K562 (cell line): ENCODE data around the gene AJUBA. TPM values are rescaled to one million over a fixed set of nuclear protein-coding genes. Genes with fewer than 3 reads are reported as not detected.
A peak's percentile ranks its signal among the peaks of the same experiment; 100 is the strongest.

Experiments used
- ARNT ChIP-seq, 2 experiments: fragments of 450-650 bp; IDR thresholded peaks; 2 replicates each; pipeline ENCODE4 v1.6.1; 2016; ENCODE audit warnings: mild to moderate bottlenecking in 1 of 2
- EP300 ChIP-seq: IDR thresholded peaks from 2 replicates; pipeline ENCODE4 v1.6.1; 2012; ENCODE audit warnings: low read length, improper control_type of control experiment
- HDAC1 ChIP-seq, 2 experiments: fragments of 450-650 bp; IDR thresholded peaks; 2 replicates each; pipeline ENCODE4 v1.6.1; 2016 to 2017; ENCODE audit warnings: inconsistent platforms in 1 of 2, mild to moderate bottlenecking in 1 of 2, moderate library complexity in 1 of 2
- HMG20B ChIP-seq: fragments of 250-450 bp; sonication (Bioruptor Pico); IDR thresholded peaks from 2 replicates; pipeline ENCODE4 v1.5.0; 2021; ENCODE audit warnings: mild to moderate bottlenecking
- HMGXB4 ChIP-seq: sonication (generic); formaldehyde crosslinking; IDR thresholded peaks from 2 replicates; pipeline ENCODE4 v1.8.1; 2023; ENCODE audit warnings: mild to moderate bottlenecking, missing genetic modification reagents
- KDM2B ChIP-seq: fragments of 250-450 bp; sonication (Bioruptor Pico); IDR thresholded peaks from 2 replicates; pipeline ENCODE4 v1.8.0; 2021; ENCODE audit warnings: mild to moderate bottlenecking, moderate library complexity
- NUFIP1 ChIP-seq: fragments of 450-650 bp; IDR thresholded peaks from 2 replicates; pipeline ENCODE4 v1.6.1; 2018; ENCODE audit not compliant: partially characterized antibody
- POLR2A ChIP-seq: fragments of 450-650 bp; conservative IDR thresholded peaks from 2 replicates; pipeline ENCODE4 v1.6.1; 2016
- SMARCA4 ChIP-seq: fragments of 450-650 bp; IDR thresholded peaks from 2 replicates; pipeline ENCODE4 v1.6.1; 2016
- TCF3 ChIP-seq: sonication (generic); formaldehyde crosslinking; IDR thresholded peaks from 2 replicates; pipeline ENCODE4 v1.4.0; 2020; ENCODE audit warnings: mild to moderate bottlenecking, missing genetic modification reagents
- TFAP4 ChIP-seq: sonication (generic); formaldehyde crosslinking; IDR thresholded peaks from 2 replicates; pipeline ENCODE4 v1.8.0; 2022; ENCODE audit warnings: missing genetic modification reagents, mild to moderate bottlenecking, moderate library complexity, borderline replicate concordance
- THRAP3 ChIP-seq: fragments of 450-650 bp; IDR thresholded peaks from 2 replicates; pipeline ENCODE4 v1.6.1; 2016; ENCODE audit warnings: mild to moderate bottlenecking, inconsistent platforms, borderline replicate concordance
- U2AF1 ChIP-seq: fragments of 200-400 bp; formaldehyde crosslinking; optimal IDR thresholded peaks from 2 replicates; pipeline ENCODE3; 2017; ENCODE audit warnings: mild to moderate bottlenecking, low read depth, low read length, moderate library complexity
- WHSC1 ChIP-seq: IDR thresholded peaks from one replicate; pipeline ENCODE4 v1.6.1; 2012; ENCODE audit warnings: low read length, control low read depth, inconsistent platforms
- ZBED1 ChIP-seq: IDR thresholded peaks from 2 replicates; pipeline ENCODE4 v1.6.1; 2014
- ZNF41 ChIP-seq: fragments of 250-450 bp; sonication (Bioruptor Pico); conservative IDR thresholded peaks from 2 replicates; pipeline ENCODE4 v1.4.0; 2020; ENCODE audit warnings: mild to moderate bottlenecking
- ZNF561 ChIP-seq: fragments of 450-650 bp; formaldehyde crosslinking; conservative IDR thresholded peaks from 2 replicates; pipeline ENCODE4 v1.4.0; 2020; ENCODE audit warnings: mild to moderate bottlenecking, moderate library complexity
- polyA plus RNA-seq, 8 experiments: library from polyadenylated mRNA; depleted of rRNA in 4 of 8; stranded (reverse) in 5 of 8; unstranded in 3 of 8; fragments of >200 nt; fragmentation: Nextera tagmentation in 2 of 8; fragmentation: Illumina TruSeq in 1 of 8; extraction: Ambion mirVana in 2 of 8; extraction: Trizol in 1 of 8; gene quantifications; 2 replicates each; pipeline versions ENCODE4 v1.2.1 to v1.2.3, GENCODE V29; 2011 to 2014; ENCODE audit warnings: inconsistent platforms in 1 of 8, missing spikeins in 1 of 8
- total RNA-seq, 7 experiments: library from RNA; depleted of rRNA in 6 of 7; stranded (reverse); fragments of >200 nt in 6 of 7; fragmentation: Illumina TruSeq in 2 of 7; extraction: Trizol in 2 of 7; gene quantifications; 2 replicates each; pipeline versions ENCODE4 v1.2.1 to v1.2.3, GENCODE V29; 2011 to 2021; ENCODE audit warnings: low replicate concordance in 1 of 7

Gene AJUBA
- total and polyA plus RNA-seq, 9 of the 15 experiments (the other 6 are each of a cell fraction or from before 2014, with no cell fraction given), result 0.73 to 4.7 (median 2.8) TPM

GRCh38 chr14:22955702-22956569 is 26.4 kb downstream of the AJUBA start (continued):
- no peak for TF ChIP-seq HMGXB4 (CRISPR knock-in tag)
- TF ChIP-seq THRAP3, result no peak
- 0 out of 2 replicates have a peak, but pooled peaks have one; percentile 14 for TF ChIP-seq SMARCA4
- TF ChIP-seq WHSC1, result no peak
- TF ChIP-seq HMG20B (CRISPR knock-in tag), result no peak
- TF ChIP-seq KDM2B (CRISPR knock-in tag), result no peak
- no peak for TF ChIP-seq TFAP4
- TF ChIP-seq ZNF41 (CRISPR knock-in tag), result no peak
- no peak for TF ChIP-seq U2AF1
- TF ChIP-seq ARNT (IDR thresholded peaks at IDR 0.05), result 0 out of 4 replicates have a peak, but pooled peaks of 1 of the 2 experiments have one; percentile 27
- no peak for TF ChIP-seq POLR2A
- TF ChIP-seq EP300, result no peak
- no peak for TF ChIP-seq ZBED1
- TF ChIP-seq HDAC1 (IDR thresholded peaks at IDR 0.05), result peak in 1 of 2 experiments; percentile 23; a peak in 1 of 4 replicates
- TF ChIP-seq NUFIP1, result no peak
- TF ChIP-seq TCF3 (CRISPR knock-in tag), result peak; percentile 23; the same call in 1 of the 2 replicates
- TF ChIP-seq ZNF561 (CRISPR knock-in tag), result no peak
